CD14-positive monocyte (primary cell): ENCODE data around the gene ERP27. TPM values are rescaled to one million over a fixed set of nuclear protein-coding genes. Genes with fewer than 3 reads are reported as not detected.

Experiments
- DNase-seq, 3 donors: peaks; one replicate each; pipeline ENCODE4 v3.0.0-alpha.2; 2011 to 2022
- H2AFZ ChIP-seq: 2 replicates; pipeline ENCODE4 v1.6.0; 2012; ENCODE audit warnings: mild to moderate bottlenecking, low read depth, low read length, inconsistent platforms; ENCODE audit not compliant: insufficient read depth, poor library complexity, severe bottlenecking
- H3K27ac ChIP-seq, 2 donors: 1 replicate in 1 of 2; 2 replicates in 1 of 2; pipeline ENCODE4 v1.5.1; 2012 to 2013; ENCODE audit warnings: low read length in 2 of 2, control low read depth in 1 of 2, inconsistent platforms in 1 of 2, low read depth in 1 of 2, mild to moderate bottlenecking in 1 of 2
- H3K27me3 ChIP-seq, 2 donors: one replicate each; pipeline versions ENCODE4 v1.6.0 to v1.6.1; 2011 to 2013; ENCODE audit warnings: low read length in 2 of 2; ENCODE audit not compliant: control insufficient read depth in 2 of 2, insufficient read depth in 2 of 2
- H3K36me3 ChIP-seq, 2 donors: replicated peaks in 1 of 2; 1 replicate in 1 of 2; 2 replicates in 1 of 2; pipeline versions ENCODE4 v1.5.1 to v1.6.1; 2012 to 2013; ENCODE audit warnings: low read length in 2 of 2, control low read depth in 1 of 2, inconsistent platforms in 1 of 2, mild to moderate bottlenecking in 1 of 2; ENCODE audit not compliant: insufficient read depth in 2 of 2, control insufficient read depth in 1 of 2
- H3K4me1 ChIP-seq, 2 donors: 1 replicate in 1 of 2; 2 replicates in 1 of 2; pipeline versions ENCODE4 v1.5.1 to v1.6.1; 2012 to 2013; ENCODE audit warnings: low read length in 2 of 2, control low read depth in 1 of 2, inconsistent platforms in 1 of 2, mild to moderate bottlenecking in 1 of 2, moderate library complexity in 1 of 2; ENCODE audit not compliant: insufficient read depth in 2 of 2, control insufficient read depth in 1 of 2
- H3K4me2 ChIP-seq: replicated peaks from 2 replicates; pipeline ENCODE3; 2012; ENCODE audit warnings: low read length, moderate library complexity, mild to moderate bottlenecking; ENCODE audit not compliant: poor library complexity, severe bottlenecking; ENCODE audit errors: extremely low read depth
- H3K4me3 ChIP-seq, 3 experiments: fragments of 200-600 bp in 1 of 3; sonication (generic) in 1 of 3; replicated peaks in 1 of 3; 1 replicate in 2 of 3; 2 replicates in 1 of 3; pipeline ENCODE4 v1.5.1; 2011 to 2013; ENCODE audit warnings: low read length in 3 of 3, mild to moderate bottlenecking in 3 of 3, control low read depth in 2 of 3, low read depth in 2 of 3, inconsistent platforms in 1 of 3, moderate library complexity in 1 of 3
- H3K79me2 ChIP-seq: 2 replicates; pipeline ENCODE4 v1.6.0; 2012; ENCODE audit warnings: mild to moderate bottlenecking, control low read depth, inconsistent platforms, low read length, moderate library complexity; ENCODE audit not compliant: insufficient read depth
- H3K9ac ChIP-seq: 2 replicates; pipeline ENCODE4 v1.6.0; 2017; ENCODE audit warnings: low read length, mild to moderate bottlenecking; ENCODE audit not compliant: insufficient read depth, poor library complexity, severe bottlenecking
- H3K9me3 ChIP-seq, 2 donors: replicated peaks in 1 of 2; 1 replicate in 1 of 2; 2 replicates in 1 of 2; pipeline versions ENCODE4 v1.5.1 to v1.6.1; 2012 to 2013; ENCODE audit warnings: low read length in 2 of 2, control low read depth in 1 of 2; ENCODE audit not compliant: control insufficient read depth in 1 of 2, insufficient read depth in 1 of 2
- H4K20me1 ChIP-seq: 2 replicates; pipeline ENCODE4 v1.6.0; 2012; ENCODE audit warnings: mild to moderate bottlenecking, low read length, control low read depth, moderate library complexity; ENCODE audit not compliant: insufficient read depth
- H3K27ac Mint-ChIP-seq, 7 donors: one replicate each; pipeline ENCODE4 v1.8.0; 2020; ENCODE audit warnings: mild to moderate bottlenecking in 7 of 7, mixed read lengths in 7 of 7, moderate library complexity in 6 of 7, inconsistent platforms in 2 of 7
- H3K27me3 Mint-ChIP-seq, 3 donors: one replicate each; pipeline ENCODE4 v1.8.0; 2021 to 2022; ENCODE audit warnings: low read depth in 3 of 3, mild to moderate bottlenecking in 3 of 3, mixed read lengths in 3 of 3, moderate library complexity in 3 of 3, inconsistent platforms in 1 of 3
- H3K36me3 Mint-ChIP-seq, 2 donors: one replicate each; pipeline ENCODE4 v1.8.0; 2020; ENCODE audit warnings: mixed read lengths in 2 of 2, inconsistent platforms in 1 of 2, mild to moderate bottlenecking in 1 of 2
- H3K4me1 Mint-ChIP-seq: one replicate; pipeline ENCODE4 v1.8.0; 2020; ENCODE audit warnings: mild to moderate bottlenecking, mixed read lengths
- H3K4me3 Mint-ChIP-seq, 2 donors: one replicate each; pipeline ENCODE4 v1.8.0; 2020; ENCODE audit warnings: mild to moderate bottlenecking in 2 of 2, mixed read lengths in 2 of 2, moderate library complexity in 1 of 2
- H3K9me3 Mint-ChIP-seq, 7 donors: one replicate each; pipeline ENCODE4 v1.8.0; 2020 to 2022; ENCODE audit warnings: mixed read lengths in 7 of 7, mild to moderate bottlenecking in 6 of 7, moderate library complexity in 6 of 7, inconsistent platforms in 2 of 7
- WGBS: methylation state at CpG from one replicate; pipeline ENCODE4 v1.1.5; 2013; ENCODE audit warnings: missing lambda C conversion rate; ENCODE audit not compliant: insufficient coverage; 5-methylcytosine and 5-hydroxymethylcytosine counted together
- intact Hi-C, 2 donors: fragments of 100-400 bp; cut with micrococcal nuclease; formaldehyde crosslinking; loops; one replicate each; pipeline versions ENCODE4 v1.15.0 to v1.15.1; 2023
- polyA plus RNA-seq, 3 donors: library from polyadenylated mRNA; depleted of rRNA in 1 of 3; unstranded in 2 of 3; stranded (reverse) in 1 of 3; fragments of 300-500 nt in 2 of 3; fragments of >200 nt in 1 of 3; fragmentation: Illumina TruSeq in 2 of 3; gene quantifications; 1 replicate in 2 of 3; 2 replicates in 1 of 3; pipeline ENCODE4 v1.2.3, GENCODE V29; 2012 to 2021
- TF ChIP-seq, protein P1 (sequence below): fragments of 200-600 bp; IDR thresholded peaks from one replicate; pipeline ENCODE4 v1.8.0; 2022; ENCODE audit warnings: antibody characterized with exemption, mild to moderate bottlenecking

ERP27 gene
- polyA plus RNA-seq, 3 donors = 2.5 to 7.2 (median 2.5) TPM

DNA sequence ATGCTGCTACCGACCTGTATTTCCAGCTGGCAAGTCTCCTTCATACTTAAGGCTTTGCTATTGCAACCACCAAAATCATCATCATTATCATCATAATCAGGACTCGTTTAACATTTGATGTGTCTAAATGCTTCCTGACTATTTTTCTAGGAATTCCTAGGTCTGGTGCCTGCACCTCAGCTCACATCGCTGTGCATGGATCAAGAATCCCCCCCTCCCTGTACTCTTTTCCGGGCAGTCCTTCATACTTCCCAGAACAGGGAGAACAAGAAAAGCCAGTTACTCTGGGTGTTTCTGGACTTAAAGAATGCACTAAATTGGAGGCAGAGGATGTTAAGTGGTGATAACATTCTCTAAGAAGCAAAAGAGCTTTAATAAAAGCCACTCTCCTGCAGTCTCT lies 9.4 kb downstream of the ERP27 start:
- H3K4me2 ChIP-seq = no peak overlapping the region
- no peak overlapping the region for H3K27ac Mint-ChIP-seq
- no peak overlapping the region for H3K4me3 Mint-ChIP-seq

GRCh38 chr12:14927267-14927666 lies 11.1 kb downstream of the ERP27 start:
- TF ChIP-seq, protein P1, sequence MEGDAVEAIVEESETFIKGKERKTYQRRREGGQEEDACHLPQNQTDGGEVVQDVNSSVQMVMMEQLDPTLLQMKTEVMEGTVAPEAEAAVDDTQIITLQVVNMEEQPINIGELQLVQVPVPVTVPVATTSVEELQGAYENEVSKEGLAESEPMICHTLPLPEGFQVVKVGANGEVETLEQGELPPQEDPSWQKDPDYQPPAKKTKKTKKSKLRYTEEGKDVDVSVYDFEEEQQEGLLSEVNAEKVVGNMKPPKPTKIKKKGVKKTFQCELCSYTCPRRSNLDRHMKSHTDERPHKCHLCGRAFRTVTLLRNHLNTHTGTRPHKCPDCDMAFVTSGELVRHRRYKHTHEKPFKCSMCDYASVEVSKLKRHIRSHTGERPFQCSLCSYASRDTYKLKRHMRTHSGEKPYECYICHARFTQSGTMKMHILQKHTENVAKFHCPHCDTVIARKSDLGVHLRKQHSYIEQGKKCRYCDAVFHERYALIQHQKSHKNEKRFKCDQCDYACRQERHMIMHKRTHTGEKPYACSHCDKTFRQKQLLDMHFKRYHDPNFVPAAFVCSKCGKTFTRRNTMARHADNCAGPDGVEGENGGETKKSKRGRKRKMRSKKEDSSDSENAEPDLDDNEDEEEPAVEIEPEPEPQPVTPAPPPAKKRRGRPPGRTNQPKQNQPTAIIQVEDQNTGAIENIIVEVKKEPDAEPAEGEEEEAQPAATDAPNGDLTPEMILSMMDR = no peak
- H3K36me3 Mint-ChIP-seq = peaks cover 47 to 50% of the 10 kb centered on the region in 2 donors
- intact Hi-C loops = no loop called here

More for the DNA sequence above, 9.4 kb downstream of the ERP27 start:
- TF ChIP-seq, protein P1 = no peak
- H4K20me1 ChIP-seq = no peaks in the 10 kb centered on the region
- H3K9ac ChIP-seq = no peak overlapping the region
- H3K27ac ChIP-seq = no peak overlapping the region
- H3K36me3 ChIP-seq = peaks cover 52 to 64% of the 10 kb centered on the region in 2 donors
- Mint-ChIP-seq H3K4me1 (peaks cover 2% of the 10 kb centered on the region), H3K27me3 (peaks cover 0 to 2% (median 0%) of the 10 kb centered on the region in 3 donors), H3K9me3 (no peaks in the 10 kb centered on the region), H3K36me3 (peaks cover 54 to 57% of the 10 kb centered on the region in 2 donors)
- intact Hi-C loops = no loop called here
- no peaks in the 10 kb centered on the region for H3K27me3 ChIP-seq
- no peak for DNase-seq
- WGBS = 93% methylated on average over 2 of the region's 4 CpGs
- H3K4me3 ChIP-seq = no peak overlapping the region
- no peaks in the 10 kb centered on the region for H3K9me3 ChIP-seq
- H3K4me1 ChIP-seq = peaks cover 0 to 3% of the 10 kb centered on the region in 2 donors
- H2AFZ ChIP-seq = no peak overlapping the region
- no peaks in the 10 kb centered on the region for H3K79me2 ChIP-seq

More at GRCh38 chr12:14927267-14927666, 11.1 kb downstream of the ERP27 start:
- no peak overlapping the region for H3K4me3 ChIP-seq
- H3K27ac ChIP-seq = no peak overlapping the region
- Mint-ChIP-seq H3K9me3 (peaks cover 0 to 1% (median 0%) of the 10 kb centered on the region in 7 donors), H3K4me1 (peaks cover 5% of the 10 kb centered on the region), H3K4me3 (no peak overlapping the region), H3K27me3 (peaks cover 0 to 2% (median 0%) of the 10 kb centered on the region in 3 donors), H3K27ac (no peak overlapping the region)
- no peak for DNase-seq
- H3K4me2 ChIP-seq = no peak overlapping the region
- no peaks in the 10 kb centered on the region for H4K20me1 ChIP-seq
- no peaks in the 10 kb centered on the region for H3K27me3 ChIP-seq
- peaks cover 37 to 47% of the 10 kb centered on the region in 2 donors for H3K36me3 ChIP-seq
- WGBS = 100% methylated on average over 1 of the region's 3 CpGs
- no peaks in the 10 kb centered on the region for H3K79me2 ChIP-seq
- H3K9me3 ChIP-seq = no peaks in the 10 kb centered on the region
- no peak overlapping the region for H3K9ac ChIP-seq
- H3K4me1 ChIP-seq = peaks cover 0 to 6% of the 10 kb centered on the region in 2 donors
- H2AFZ ChIP-seq = no peak overlapping the region
